GM12873 (cell line): ENCODE data around the gene CACNB1.

Experiments
- TF ChIP-seq, protein P1 (sequence below): IDR thresholded peaks from 2 replicates; pipeline ENCODE4 v1.5.1; 2012; ENCODE audit warnings: low read depth, mild to moderate bottlenecking, moderate library complexity, low read length, control low read depth; ENCODE audit not compliant: insufficient read depth; ENCODE audit errors: missing control alignments

The CACNB1 gene

DNA sequence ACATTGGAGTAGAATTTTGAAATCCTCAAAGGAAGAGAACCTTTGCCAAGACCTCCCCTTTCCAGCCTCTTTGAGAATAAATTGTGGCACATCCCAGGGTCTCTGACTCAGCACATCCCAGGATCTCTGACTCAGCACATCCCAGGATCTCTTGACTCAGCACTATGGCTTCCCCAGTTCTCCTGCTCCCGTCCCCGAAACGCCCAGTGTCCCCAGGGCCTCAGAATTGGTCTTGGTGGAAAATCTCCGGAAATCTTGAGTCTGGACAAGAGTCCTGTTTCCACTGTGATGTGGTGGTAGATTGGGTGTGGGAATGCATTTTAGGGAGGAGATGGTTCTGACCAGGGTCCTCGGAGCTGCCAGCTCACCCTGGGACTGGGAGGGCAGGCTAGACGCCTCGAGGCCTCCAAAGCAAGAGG lies 65.3 kb downstream of the CACNB1 start:
- TF ChIP-seq, protein P1, sequence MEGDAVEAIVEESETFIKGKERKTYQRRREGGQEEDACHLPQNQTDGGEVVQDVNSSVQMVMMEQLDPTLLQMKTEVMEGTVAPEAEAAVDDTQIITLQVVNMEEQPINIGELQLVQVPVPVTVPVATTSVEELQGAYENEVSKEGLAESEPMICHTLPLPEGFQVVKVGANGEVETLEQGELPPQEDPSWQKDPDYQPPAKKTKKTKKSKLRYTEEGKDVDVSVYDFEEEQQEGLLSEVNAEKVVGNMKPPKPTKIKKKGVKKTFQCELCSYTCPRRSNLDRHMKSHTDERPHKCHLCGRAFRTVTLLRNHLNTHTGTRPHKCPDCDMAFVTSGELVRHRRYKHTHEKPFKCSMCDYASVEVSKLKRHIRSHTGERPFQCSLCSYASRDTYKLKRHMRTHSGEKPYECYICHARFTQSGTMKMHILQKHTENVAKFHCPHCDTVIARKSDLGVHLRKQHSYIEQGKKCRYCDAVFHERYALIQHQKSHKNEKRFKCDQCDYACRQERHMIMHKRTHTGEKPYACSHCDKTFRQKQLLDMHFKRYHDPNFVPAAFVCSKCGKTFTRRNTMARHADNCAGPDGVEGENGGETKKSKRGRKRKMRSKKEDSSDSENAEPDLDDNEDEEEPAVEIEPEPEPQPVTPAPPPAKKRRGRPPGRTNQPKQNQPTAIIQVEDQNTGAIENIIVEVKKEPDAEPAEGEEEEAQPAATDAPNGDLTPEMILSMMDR: no peak

GRCh38 chr17:39131616-39132015 lies 65.9 kb downstream of the CACNB1 start:
- TF ChIP-seq, protein P1: no peak

DNA sequence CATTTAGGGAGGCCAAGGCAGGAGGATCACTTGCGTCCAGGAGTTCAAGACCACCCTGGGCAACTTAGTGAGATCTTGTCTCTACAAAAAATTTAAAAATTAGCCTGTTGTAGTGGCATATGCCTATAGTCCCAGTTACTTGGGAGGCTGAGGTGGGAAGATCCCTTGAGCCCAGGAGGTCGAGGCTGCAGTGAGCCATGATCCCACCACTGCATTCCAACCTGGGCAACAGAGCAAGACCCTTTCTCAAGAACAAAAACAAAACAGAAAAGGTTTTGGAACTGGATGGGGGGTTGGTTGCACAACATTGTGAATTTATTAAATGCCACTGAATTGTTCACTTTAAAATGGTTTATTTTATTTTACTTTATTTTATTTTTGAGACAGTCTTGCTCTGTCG lies 67.3 kb downstream of the CACNB1 start:
- TF ChIP-seq, protein P1: no peak

GRCh38 chr17:39126436-39126835 lies 71.0 kb downstream of the CACNB1 start:
- TF ChIP-seq, protein P1: no peak

DNA sequence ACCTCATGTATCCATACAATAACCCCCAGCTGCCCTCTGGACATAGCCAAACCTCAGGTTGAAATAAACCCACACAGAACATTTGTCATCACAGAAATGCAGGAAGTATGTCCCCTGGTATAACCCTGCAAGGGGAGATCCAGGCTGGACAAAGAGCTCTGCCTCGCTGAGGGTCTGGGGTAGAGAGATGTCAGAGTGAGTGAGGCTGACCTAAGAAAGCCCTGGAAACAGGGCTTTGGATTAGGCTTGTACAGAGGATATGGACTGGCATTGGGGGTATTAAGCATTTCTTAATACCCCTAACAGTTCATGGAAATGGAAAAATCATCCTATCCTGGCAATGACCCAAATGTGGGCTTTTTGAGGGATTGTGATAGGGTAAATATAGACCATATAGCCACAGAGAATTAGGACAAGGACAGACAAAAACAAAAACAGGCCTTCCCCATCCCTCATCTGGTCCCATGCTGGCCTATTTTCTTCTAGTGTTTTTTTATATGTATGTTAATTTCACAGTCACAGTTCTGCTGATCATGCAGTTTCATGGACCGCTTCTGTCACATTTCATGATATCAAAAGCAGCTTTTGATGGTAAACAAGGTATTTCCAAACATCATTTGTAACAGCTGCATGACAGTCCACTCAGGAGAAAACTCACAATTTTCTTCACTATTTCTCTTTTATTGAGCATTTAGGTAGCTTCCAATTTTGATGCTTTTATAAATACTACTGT lies 72.2 kb downstream of the CACNB1 start:
- TF ChIP-seq, protein P1: no peak

DNA sequence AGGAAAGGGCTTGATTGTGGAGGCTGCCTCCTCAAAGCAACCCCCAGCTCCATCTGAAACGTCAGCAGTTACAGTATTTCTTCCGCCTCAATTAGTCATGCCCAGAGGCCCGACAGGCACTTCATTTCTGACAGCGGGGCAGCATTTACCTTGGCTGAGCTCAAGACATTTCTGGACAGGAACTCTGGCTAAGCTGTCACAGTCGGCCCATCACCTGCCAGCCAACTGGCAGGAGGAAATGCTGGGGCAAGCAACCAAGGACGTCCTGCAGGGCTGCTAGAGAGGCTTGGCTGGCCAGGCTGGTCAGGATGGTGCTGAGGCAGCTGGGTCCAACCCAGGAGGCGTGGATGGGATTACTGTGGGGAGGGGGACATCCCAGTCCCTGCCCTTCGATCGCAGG lies 73.8 kb downstream of the CACNB1 start:
- TF ChIP-seq, protein P1: no peak
